Neural cell (in vitro differentiated cells): ENCODE data around the gene NUDT21.
A peak's percentile ranks its signal among the peaks of the same experiment; 100 is the strongest.

Source experiments
- CTCF ChIP-seq: fragments of 450-650 bp; IDR thresholded peaks from 2 replicates; pipeline ENCODE4 v1.5.1; 2014; ENCODE audit warnings: antibody characterized with exemption, mild to moderate bottlenecking, moderate library complexity; ENCODE audit not compliant: poor library complexity, severe bottlenecking
- EZH2 ChIP-seq: fragments of 200-600, 300-800 bp; shearing (Covaris generic), sonication (generic); IDR thresholded peaks from 2 replicates; pipeline ENCODE4 v1.6.1; 2014; ENCODE audit warnings: antibody characterized with exemption, low read length, borderline replicate concordance, mild to moderate bottlenecking; ENCODE audit not compliant: insufficient read depth, poor library complexity, severe bottlenecking
- MXI1 ChIP-seq: fragments of 450-650 bp; conservative IDR thresholded peaks from 2 replicates; pipeline ENCODE4 v1.6.1; 2014; ENCODE audit warnings: antibody characterized with exemption, mild to moderate bottlenecking; ENCODE audit not compliant: poor library complexity, severe bottlenecking
- POLR2AphosphoS5 ChIP-seq: IDR thresholded peaks from 2 replicates; pipeline ENCODE4 v1.6.1; 2012
- REST ChIP-seq: IDR thresholded peaks from 2 replicates; pipeline ENCODE4 v1.6.1; 2012; ENCODE audit warnings: borderline replicate concordance
- TAF1 ChIP-seq: IDR thresholded peaks from 2 replicates; pipeline ENCODE4 v1.6.1; 2012; ENCODE audit warnings: low read depth

- TF ChIP-seq REST (no peak), TAF1 (no peak), CTCF (peak; percentile 55), POLR2AphosphoS5 (peak; percentile 16), EZH2 (no peak), MXI1 (no peak)
Observed at GRCh38 chr16:56425439-56425832, 25.7 kb downstream of the NUDT21 start, which contains the start of gene AMFR.
